ENCODE data around the gene NAPG. TPM values are rescaled to one million over a fixed set of nuclear protein-coding genes. Genes with fewer than 3 reads are reported as not detected.
A peak's percentile ranks its signal among the peaks of the same experiment; 100 is the strongest.

NAPG gene
- polyA plus RNA-seq, 2 of the 4 experiments (the other 2 are of a cell fraction), result 11.6 to 22.1 TPM

DNA sequence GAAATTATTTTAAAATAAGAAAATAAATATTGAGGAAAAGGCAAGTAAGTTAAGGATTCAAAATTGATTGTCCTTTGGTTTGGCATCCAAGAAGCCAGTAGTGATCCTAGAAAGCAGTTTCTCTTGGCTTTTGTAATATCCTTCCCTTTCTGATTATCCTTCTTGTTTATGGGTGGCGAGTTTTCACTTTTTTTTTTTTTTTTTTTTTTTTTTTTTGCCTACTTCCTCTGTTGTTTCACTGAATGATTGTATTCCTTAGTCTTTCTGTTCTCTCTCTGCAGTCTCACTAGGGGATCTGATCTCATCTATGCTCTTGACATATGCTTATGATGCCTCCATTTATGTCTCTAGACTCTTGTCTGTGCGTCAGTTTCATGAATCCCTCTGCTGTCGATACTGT, 4.2 kb downstream of the NAPG start:
- Histone ChIP-seq H3K27ac (no peak overlapping the region), H3K9me3 (no peaks in the 10 kb centered on the region), H3K4me2 (no peak overlapping the region), H3K4me3 (no peak overlapping the region), H3K4me1 (peaks cover 12% of the 10 kb centered on the region; the same call in 2 of the 3 replicates)
- ATAC-seq (no peak), FAIRE-seq (no peak), DNase-seq (ENCODE audit: low read depth in 1 of 2, low spot score in 1 of 2) (no peak)
- CTCF ChIA-PET, result no interaction called here
- WGBS (ENCODE audit: missing lambda C conversion rate), result 87% methylated on average over 3 of the region's 3 CpGs
- no peak for TF ChIP-seq SREBF2 (IDR thresholded peaks at IDR 0.05)
- no peak for TF ChIP-seq RFX5 (IDR thresholded peaks at IDR 0.05)
- TF ChIP-seq, protein P1, sequence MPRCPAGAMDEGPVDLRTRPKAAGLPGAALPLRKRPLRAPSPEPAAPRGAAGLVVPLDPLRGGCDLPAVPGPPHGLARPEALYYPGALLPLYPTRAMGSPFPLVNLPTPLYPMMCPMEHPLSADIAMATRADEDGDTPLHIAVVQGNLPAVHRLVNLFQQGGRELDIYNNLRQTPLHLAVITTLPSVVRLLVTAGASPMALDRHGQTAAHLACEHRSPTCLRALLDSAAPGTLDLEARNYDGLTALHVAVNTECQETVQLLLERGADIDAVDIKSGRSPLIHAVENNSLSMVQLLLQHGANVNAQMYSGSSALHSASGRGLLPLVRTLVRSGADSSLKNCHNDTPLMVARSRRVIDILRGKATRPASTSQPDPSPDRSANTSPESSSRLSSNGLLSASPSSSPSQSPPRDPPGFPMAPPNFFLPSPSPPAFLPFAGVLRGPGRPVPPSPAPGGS (IDR thresholded peaks at IDR 0.05), result no peak
- no peak for TF ChIP-seq MAZ (IDR thresholded peaks at IDR 0.05; ENCODE audit: borderline replicate concordance, low read depth, low read length)
- TF ChIP-seq, protein P2, sequence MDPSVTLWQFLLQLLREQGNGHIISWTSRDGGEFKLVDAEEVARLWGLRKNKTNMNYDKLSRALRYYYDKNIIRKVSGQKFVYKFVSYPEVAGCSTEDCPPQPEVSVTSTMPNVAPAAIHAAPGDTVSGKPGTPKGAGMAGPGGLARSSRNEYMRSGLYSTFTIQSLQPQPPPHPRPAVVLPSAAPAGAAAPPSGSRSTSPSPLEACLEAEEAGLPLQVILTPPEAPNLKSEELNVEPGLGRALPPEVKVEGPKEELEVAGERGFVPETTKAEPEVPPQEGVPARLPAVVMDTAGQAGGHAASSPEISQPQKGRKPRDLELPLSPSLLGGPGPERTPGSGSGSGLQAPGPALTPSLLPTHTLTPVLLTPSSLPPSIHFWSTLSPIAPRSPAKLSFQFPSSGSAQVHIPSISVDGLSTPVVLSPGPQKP (IDR thresholded peaks at IDR 0.05; ENCODE audit: low read depth, low read length), result no peak
- TF ChIP-seq FOSL2 (IDR thresholded peaks at IDR 0.05), result no peak
- no peak for TF ChIP-seq FOSL2 (CRISPR knock-in tag; IDR thresholded peaks at IDR 0.05)
- TF ChIP-seq CHD2 (IDR thresholded peaks at IDR 0.05; ENCODE audit: low read length, partially characterized antibody), result no peak
- TF ChIP-seq SMC3 (IDR thresholded peaks at IDR 0.05), result no peak
- no peak for TF ChIP-seq RCOR1 (IDR thresholded peaks at IDR 0.05; ENCODE audit: low read depth, low read length)
- TF ChIP-seq MYC (IDR thresholded peaks at IDR 0.05; ENCODE audit: borderline replicate concordance, low read length), result no peak
- no peak for TF ChIP-seq RARB (CRISPR knock-in tag; IDR thresholded peaks at IDR 0.05)
- no peak for TF ChIP-seq ZC3H11A (IDR thresholded peaks at IDR 0.05)
- TF ChIP-seq ESRRA (IDR thresholded peaks at IDR 0.05; ENCODE audit: borderline replicate concordance, low read length), result no peak
- TF ChIP-seq, protein P3, sequence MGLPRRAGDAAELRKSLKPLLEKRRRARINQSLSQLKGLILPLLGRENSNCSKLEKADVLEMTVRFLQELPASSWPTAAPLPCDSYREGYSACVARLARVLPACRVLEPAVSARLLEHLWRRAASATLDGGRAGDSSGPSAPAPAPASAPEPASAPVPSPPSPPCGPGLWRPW (IDR thresholded peaks at IDR 0.05), result no peak
- TF ChIP-seq NFE2L2 (conservative IDR thresholded peaks at IDR 0.05; ENCODE audit: low read length), result no peak
- no peak for TF ChIP-seq HEYL (CRISPR knock-in tag; IDR thresholded peaks at IDR 0.05)
- no peak for TF ChIP-seq MAFK (IDR thresholded peaks at IDR 0.05; ENCODE audit: partially characterized antibody)
- TF ChIP-seq CHD4 (IDR thresholded peaks at IDR 0.05; ENCODE audit: borderline replicate concordance), result no peak
- no peak for TF ChIP-seq HDAC2 (IDR thresholded peaks at IDR 0.05)
- TF ChIP-seq, protein P4, sequence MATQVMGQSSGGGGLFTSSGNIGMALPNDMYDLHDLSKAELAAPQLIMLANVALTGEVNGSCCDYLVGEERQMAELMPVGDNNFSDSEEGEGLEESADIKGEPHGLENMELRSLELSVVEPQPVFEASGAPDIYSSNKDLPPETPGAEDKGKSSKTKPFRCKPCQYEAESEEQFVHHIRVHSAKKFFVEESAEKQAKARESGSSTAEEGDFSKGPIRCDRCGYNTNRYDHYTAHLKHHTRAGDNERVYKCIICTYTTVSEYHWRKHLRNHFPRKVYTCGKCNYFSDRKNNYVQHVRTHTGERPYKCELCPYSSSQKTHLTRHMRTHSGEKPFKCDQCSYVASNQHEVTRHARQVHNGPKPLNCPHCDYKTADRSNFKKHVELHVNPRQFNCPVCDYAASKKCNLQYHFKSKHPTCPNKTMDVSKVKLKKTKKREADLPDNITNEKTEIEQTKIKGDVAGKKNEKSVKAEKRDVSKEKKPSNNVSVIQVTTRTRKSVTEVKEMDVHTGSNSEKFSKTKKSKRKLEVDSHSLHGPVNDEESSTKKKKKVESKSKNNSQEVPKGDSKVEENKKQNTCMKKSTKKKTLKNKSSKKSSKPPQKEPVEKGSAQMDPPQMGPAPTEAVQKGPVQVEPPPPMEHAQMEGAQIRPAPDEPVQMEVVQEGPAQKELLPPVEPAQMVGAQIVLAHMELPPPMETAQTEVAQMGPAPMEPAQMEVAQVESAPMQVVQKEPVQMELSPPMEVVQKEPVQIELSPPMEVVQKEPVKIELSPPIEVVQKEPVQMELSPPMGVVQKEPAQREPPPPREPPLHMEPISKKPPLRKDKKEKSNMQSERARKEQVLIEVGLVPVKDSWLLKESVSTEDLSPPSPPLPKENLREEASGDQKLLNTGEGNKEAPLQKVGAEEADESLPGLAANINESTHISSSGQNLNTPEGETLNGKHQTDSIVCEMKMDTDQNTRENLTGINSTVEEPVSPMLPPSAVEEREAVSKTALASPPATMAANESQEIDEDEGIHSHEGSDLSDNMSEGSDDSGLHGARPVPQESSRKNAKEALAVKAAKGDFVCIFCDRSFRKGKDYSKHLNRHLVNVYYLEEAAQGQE (IDR thresholded peaks at IDR 0.05), result no peak
- POLR2A ChIA-PET, result no interaction called here

DNA sequence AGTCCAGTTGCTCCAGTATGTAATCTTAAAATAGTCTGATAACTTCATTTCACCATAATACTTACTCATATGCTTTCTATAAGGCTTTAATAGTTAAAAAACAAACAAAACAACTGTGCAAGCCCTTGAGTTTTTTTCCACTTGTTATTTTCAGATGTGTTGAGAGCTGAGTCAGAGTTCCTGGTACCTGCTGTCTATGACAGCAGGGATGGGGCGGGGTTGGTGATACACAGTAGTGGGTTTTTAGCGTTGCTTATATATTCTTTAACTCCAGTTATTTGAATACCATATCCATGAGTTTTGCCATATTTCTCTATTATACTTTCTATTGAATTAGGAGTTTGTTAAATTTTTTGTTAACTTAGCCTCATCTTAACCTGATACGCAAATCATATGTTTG, 5.0 kb downstream of the NAPG start:
- no peak for DNase-seq (ENCODE audit: low read depth in 1 of 2, low spot score in 1 of 2)
- ATAC-seq, result no peak
- Histone ChIP-seq H3K4me1 (peaks cover 12% of the 10 kb centered on the region; the same call in 2 of the 3 replicates), H3K4me2 (peak overlapping the region; percentile 28; the same call in 2 of the 3 replicates), H3K4me3 (no peak overlapping the region), H3K9me3 (no peaks in the 10 kb centered on the region), H3K27ac (no peak overlapping the region)
- FAIRE-seq, result no peak
- 77% methylated on average over 3 of the region's 3 CpGs for WGBS (ENCODE audit: missing lambda C conversion rate)
- ChIA-PET POLR2A (no interaction called here), CTCF (interaction anchor here (0.9 kb wide), 1 partner anchor 11 kb away, joined by 4 read pairs; no protein-coding TSS in a partner anchor)
- no peak for TF ChIP-seq RAD21 (conservative IDR thresholded peaks at IDR 0.05 in 1 of 2, IDR thresholded peaks at IDR 0.05 in 1 of 2)
- TF ChIP-seq, protein P4 (IDR thresholded peaks at IDR 0.05), result no peak
- no peak for TF ChIP-seq POLR2A (IDR thresholded peaks at IDR 0.05; ENCODE audit: low read length)
- TF ChIP-seq MYC (IDR thresholded peaks at IDR 0.05; ENCODE audit: borderline replicate concordance, low read length), result no peak
- no peak for TF ChIP-seq ESRRA (IDR thresholded peaks at IDR 0.05; ENCODE audit: borderline replicate concordance, low read length)
- no peak for TF ChIP-seq RFX5 (IDR thresholded peaks at IDR 0.05)
- TF ChIP-seq, protein P1 (IDR thresholded peaks at IDR 0.05), result no peak
- TF ChIP-seq EP300 (IDR thresholded peaks at IDR 0.05), result no peak
- no peak for TF ChIP-seq RARB (CRISPR knock-in tag; IDR thresholded peaks at IDR 0.05)
- TF ChIP-seq, protein P2 (IDR thresholded peaks at IDR 0.05; ENCODE audit: low read depth, low read length), result no peak
- TF ChIP-seq HOXB5 (CRISPR knock-in tag; IDR thresholded peaks at IDR 0.05), result no peak

All from A549 (cell line).